Endometrium (tissue), 2 donors: Measurements from ENCODE around the gene JUNB.
"Not testable (repeated sequence)": the region's sequence is repeated elsewhere in the genome, so short reads cannot be mapped to it uniquely, and the experiment has no call there.

Experiments
- FAIRE-seq: peaks from 2 replicates; lab custom pipeline; 2012; peaks lifted over from hg19 to GRCh38; lab: Jason Lieb, UNC
- donor health status: control.
- donor health status: control.

The JUNB gene

DNA sequence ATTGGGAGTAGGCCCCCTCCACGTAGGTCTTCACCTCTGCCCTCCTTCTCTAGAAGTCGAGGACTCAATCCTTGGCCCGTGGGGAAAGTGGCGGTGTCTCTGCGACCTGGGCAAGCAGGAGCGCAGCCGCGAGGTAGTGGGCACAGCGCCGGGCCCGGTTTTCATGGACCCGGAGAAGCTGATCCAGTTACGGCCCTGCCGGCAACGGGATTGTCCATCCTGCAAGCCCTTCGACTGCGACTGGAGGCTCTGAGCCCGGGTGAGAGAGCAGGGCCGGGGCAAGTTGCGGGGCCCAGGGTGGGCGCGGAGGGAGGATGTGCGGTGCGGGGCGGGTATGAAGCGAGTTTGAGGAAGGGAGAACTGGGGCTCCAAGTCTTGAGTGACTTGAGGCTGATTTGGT lies 12.8 kb downstream of the JUNB start:
- FAIRE-seq, result no peak

DNA sequence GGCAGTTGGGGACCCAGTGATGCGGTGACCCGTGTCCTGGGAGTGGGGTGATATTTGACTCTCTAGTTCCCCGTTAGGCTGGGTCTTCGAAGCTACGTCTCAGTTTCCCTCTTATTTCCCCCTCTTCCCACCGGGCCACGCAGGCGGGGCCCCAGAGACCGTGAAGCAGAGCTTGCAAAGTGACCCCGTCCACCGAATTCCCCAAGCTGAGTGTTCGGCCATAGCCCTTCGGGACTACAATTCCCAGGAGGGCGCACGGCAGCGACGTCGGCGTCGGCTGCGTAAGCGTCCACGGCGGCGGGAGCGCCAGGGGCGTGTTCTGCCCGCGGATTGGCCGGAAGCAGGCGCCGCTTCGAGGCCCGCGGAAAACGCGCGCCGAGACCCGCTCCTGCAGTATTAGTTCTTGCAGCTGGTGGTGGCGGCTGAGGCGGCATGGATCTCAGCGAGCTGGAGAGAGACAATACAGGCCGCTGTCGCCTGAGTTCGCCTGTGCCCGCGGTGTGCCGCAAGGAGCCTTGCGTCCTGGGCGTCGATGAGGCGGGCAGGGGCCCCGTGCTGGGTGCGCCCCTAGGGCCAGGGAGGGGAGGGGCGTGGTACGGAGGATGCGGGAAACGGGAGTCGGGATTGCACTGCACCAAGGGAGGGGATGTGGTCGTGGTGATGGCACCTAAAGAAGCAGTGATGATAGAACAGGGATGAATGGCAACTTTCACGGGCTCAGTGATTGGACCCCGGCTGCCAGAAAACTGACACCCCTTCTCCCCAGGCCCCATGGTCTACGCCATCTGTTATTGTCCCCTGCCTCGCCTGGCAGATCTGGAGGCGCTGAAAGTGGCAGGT lies 15.2 kb downstream of the JUNB start, which contains the start of gene RNASEH2A:
Gene RNASEH2A (plus strand): TSS at position 343 of the 840 bp plus-strand sequence. CDS start 90 bp downstream, at position 433.
- no peak for FAIRE-seq

DNA sequence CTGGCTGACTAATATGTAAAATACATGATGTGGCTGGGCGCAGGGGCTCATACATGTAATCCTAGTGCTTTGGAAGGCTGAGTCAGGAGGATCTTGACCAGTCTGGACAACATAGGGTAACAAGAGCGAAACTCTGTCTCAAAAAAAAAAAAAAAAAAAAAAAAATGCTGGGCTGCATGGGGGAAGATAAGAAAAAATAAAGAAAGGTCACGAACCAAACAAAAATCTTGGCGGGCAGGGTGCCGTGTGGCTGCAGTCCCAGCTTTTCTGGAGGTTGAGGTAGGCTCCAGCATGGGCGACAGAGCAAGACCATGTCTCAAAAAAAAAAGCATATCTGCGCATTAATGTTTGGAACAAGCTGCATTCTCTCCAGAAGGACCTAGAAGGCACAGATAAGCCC lies 23.8 kb downstream of the JUNB start:
- FAIRE-seq, result no peak

DNA sequence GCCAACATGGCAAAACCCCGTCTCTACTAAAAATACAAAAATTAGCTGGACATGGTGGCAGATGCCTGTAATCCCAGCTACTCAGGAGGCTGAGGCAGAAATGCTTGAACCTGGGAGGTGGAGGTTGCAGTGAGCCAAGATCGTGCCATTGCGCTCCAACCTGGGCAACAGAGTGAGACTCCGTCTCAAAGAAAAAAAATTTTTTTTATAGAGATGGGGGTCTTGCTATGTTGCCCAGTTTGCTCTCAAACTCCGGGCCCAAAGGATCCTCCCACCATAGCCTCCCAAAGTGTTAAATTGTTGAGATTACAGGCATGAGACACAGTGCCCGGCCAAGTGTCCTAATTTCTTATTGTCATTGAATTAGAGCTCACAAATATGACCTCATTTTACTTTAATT lies 25.9 kb downstream of the JUNB start:
- not testable (repeated sequence) for FAIRE-seq

DNA sequence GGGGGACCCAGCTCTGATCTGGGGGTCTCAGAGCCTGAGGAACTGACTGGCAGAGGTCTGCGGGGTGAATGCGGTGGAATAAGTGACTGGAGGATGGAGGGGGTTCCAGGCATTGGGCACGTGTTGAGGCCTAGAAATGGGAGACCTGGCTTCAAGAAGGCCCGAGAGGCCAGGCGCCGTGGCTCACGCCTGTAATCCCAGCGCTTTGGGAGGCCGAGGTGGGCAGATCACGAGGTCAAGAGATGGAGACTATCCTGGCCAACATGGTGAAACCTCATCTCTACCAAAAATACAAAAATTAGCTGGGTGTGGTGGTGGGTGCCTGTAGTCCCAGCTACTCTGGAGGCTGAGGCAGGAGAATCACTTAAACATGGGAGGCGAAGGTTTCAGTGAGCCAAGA lies 26.5 kb downstream of the JUNB start:
- FAIRE-seq, result not testable (repeated sequence)

DNA sequence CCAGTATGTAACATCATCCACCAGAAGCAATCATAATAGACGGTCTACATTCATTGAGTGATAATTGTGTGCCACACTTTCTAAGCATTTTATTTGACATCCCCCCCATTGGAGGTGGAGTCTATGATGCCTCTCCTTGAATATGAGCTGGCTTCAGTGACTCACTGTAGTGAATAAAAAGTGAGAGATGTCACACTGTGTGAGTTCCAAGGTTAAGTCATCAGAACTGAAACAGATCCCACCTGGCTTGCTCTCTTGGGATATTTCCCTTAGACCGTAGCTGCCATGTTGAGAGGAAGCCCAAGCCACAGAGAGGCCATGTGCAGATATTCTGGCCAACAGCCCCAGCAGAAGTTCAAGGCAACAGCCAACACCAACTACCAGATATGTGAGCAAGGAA lies 30.5 kb downstream of the JUNB start:
- FAIRE-seq, result no peak

DNA sequence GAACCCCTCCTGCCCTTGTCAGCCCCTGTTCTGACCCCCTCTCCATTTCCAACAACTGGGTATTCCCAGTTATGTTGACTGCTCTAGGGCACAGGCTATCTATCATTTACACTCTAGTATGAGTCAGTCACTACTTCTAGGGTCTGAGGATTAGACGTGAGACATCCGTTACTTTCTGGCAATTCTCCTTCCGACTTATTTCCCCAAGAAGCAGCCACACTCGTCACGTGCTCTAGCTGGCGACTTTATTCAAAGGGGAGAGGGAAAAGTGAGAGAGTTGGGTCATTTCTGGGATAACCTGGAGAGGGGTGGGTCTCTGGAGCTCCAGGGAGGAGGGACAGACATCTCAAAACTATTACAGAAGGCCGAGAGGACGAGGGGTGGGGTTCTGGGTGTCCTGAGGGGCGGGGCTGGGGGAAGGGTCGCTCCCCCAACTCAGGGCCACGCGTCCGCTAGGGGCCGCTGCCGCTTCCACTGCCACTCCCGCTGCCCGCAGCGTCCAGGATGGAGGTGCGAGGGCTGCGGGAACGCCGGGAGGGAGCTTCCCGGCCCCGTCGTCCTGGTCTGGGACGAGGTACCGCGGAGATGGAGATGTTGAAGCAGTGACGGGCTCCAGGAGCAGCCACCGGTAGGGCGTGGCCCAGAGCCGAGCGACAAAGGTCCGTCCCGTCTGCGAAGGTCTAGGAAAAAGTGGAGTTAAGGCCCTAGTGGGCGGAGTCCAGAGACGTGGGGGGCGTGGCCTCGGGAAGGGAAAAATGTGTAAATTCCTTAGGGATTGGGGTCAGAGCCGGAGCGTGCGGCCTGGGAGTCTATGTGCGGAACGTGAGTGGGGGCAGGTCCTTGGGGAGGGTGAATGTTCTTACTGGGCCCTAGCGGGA lies 34.2 kb downstream of the JUNB start:
- no peak for FAIRE-seq

DNA sequence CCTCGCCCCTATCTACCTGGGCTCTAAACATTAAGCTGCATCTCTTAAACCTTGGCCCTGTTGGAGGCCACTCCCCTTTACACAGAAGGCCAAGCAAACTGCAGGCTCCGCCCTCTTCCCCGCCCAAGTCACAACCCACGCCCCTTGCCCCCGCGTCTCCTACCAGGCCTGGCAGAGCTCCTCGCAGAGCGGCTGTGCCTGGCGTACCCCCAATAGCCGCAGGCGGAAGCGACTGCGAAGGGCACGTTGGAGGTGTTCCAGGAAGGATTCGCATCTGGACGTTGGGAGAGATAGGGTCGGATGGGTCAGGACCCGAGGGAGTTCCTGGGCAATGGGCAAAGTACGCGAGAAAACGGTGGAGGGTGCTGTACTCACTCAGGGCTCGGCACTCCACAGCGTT lies 37.2 kb downstream of the JUNB start:
- FAIRE-seq, result no peak

DNA sequence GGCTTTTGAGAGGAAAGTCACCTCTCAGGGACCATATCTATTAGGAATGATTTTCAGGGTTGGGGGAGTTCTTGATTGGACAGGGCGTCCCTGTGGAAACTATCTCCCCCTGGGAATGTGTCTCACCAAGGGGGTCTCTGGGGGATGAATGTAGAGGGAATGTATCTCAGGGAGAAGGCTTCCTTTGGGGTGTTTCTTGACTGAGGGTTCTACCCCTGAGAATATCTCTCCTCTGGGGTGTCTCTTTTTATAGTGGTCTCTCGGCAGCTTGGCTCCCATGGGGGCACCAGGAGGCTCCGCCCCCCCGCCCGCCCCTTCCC lies 42.1 kb downstream of the JUNB start:
- no peak for FAIRE-seq

DNA sequence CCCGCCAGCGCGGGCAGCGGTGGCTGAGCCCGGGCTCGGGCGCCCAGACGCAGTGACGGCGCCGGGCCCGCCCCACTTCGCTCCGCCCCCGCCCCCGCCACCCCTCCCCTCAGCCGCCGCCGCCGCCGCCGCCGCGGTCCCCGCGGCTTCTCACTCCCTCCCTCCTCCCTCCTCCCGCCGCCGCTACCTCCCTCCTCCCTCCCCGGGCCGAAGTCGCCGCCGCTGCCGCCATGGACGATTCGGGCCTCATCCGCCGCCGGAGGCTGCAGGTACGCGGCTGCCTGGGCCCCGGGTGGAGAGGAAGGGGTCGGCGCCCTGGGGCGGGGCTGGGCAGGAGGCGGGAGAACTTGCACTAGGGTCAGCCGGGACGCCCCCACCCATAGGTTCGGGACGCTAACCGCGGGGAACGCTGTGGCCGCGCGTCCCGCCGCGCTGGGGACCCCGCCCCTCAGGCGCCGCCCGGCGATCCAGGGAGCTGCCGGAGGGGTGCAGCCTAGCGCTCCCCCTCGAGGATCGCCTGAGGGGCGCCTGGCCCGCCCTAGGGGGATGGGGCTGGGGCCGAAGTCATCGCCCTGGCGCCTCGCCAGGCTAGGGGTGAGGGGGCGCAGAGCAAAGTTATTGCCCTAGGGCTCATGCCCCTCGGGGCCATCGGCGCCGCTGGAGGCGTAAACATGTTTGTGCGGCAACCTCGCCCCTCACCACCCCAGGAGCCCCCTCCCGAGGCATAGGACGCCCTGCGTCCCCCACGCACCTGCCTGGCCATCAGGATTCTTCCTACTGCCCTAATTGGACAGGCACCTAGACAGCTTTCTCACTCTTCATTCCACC lies 42.7 kb downstream of the JUNB start:
- FAIRE-seq, result no peak

DNA sequence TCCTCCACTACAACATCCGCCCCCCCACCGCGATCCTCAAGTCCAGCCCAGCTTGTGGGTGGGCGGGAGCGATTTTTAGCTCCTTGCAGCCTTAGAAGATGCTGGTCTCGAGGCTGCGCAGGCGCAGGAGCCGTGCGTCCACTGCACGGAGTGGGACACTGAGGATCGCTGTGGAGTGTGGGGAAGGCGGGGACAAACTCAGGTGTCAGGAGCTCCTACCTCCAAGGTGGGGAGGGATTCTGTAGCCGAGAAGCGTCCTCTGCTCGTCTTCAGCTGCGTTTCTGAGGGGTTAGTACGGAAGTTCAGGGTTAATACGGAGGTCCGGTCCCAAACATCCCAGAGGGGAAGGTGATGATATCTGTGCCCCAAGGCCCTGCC lies 43.3 kb downstream of the JUNB start, which contains the start of gene RTBDN:
Gene RTBDN (minus strand): TSS at position 14 of the 378 bp plus-strand sequence. CDS start 4,600 bp downstream, outside the sequence.
- no peak for FAIRE-seq

DNA sequence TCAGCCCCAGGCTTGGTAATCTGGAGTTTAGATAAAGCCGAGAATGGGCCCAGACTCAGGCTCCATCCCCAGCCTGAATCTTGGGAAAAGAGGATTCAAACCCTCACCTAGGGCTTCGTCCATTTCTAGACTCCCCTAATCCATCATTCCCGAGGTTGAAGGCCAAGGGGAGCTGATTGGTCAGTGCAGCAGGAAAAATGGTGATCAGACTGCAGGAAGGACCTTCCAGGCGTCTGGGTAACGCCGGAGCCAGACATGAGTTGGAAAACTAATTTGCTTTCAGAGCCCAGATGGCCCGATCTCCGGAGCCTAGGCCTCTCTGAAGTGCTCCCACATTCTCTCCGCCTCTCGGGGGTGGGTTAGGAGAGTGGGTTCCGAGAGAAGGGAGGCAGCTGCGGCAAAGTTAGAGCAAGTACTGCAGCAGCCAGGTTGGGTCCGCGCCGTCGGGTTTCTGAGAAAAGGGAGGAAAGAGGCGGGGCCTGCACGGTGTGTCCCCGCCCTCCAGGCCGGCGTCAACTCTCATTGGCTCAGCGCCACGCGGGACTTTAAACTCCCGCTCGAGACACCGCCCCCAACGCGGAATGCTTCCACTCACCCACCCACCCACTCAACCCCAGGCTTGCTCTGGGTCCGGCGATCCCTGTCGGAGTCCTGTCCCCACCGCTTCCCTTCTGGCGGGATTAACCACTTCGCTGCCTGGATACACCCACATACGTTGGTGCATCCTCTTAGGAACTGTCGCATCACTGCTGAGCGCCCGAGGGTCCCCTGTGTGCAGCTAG lies 43.9 kb downstream of the JUNB start:
- FAIRE-seq, result no peak

DNA sequence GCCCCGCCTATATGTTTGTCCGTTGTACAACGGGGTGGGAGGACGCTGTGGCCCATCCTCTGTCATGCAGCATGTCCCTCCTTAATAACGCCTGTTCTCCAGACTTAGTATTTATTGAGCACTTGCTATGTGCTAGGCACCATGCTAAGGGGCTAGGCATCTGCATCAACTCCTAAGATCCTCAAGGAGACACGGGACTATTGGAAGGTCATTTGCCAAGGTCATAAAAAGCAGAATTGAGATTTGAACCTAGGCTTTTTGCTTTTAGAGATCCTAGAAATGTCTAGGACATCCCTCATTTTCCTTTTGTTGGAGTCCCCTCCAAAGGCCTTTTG lies 45.2 kb downstream of the JUNB start:
- FAIRE-seq, result no peak

DNA sequence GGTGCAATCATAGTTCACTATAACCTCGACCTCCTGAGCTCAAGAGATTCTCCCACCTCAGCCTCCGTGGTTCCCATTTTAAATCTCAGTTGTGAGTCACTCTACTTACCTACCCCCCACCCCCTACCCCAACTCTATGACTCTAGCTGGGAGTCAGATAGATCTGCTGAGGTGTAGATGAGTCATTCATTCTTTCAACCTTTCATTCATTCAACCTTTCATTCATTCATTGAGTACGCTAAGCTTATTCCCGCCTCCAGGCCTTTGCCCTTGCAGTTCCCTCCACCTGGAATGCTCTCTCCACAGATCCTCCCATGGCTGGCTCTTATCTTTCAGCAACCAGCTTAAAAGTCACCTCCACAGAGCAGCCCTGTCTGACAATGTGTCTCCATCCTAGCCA lies 45.9 kb downstream of the JUNB start:
- no peak for FAIRE-seq

DNA sequence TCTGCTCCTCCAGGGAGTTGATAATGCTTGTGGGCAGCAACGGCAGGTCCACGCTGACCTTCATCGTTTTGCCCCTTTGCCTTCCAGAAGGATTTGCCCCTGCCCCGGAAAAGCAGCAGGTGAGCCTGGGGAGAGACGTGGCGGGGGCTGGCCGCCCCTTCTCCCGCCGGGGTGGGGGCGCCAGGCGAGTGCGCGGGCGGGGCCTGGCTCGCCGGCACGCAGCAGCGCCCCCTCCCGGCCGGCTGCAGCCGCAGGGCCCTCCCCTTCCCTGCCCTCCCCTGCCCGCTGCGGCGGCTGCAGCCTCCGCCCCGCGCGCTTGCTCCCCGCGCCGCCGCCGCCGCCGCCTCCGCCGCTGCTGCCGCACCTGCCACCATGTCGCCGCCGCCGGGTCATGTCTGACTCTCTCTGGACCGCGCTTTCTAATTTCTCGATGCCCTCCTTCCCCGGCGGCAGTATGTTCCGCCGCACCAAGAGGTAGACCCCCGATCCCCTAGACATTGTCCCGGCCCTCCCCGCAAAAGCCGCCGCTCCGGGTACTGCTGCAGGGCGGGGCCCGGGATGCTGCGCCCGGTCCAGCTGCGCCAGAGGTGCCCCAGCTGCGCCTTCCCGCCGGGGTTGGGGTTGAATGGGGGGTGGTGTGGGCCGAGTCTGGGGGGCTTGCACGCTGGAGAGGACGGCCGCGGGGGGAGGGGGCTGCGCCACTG lies 47.0 kb downstream of the JUNB start, which contains the start of gene MAST1:
Gene MAST1 (plus strand): TSS at position 334 of the 704 bp plus-strand sequence. CDS start 58 bp downstream, at position 392.
- no peak for FAIRE-seq

DNA sequence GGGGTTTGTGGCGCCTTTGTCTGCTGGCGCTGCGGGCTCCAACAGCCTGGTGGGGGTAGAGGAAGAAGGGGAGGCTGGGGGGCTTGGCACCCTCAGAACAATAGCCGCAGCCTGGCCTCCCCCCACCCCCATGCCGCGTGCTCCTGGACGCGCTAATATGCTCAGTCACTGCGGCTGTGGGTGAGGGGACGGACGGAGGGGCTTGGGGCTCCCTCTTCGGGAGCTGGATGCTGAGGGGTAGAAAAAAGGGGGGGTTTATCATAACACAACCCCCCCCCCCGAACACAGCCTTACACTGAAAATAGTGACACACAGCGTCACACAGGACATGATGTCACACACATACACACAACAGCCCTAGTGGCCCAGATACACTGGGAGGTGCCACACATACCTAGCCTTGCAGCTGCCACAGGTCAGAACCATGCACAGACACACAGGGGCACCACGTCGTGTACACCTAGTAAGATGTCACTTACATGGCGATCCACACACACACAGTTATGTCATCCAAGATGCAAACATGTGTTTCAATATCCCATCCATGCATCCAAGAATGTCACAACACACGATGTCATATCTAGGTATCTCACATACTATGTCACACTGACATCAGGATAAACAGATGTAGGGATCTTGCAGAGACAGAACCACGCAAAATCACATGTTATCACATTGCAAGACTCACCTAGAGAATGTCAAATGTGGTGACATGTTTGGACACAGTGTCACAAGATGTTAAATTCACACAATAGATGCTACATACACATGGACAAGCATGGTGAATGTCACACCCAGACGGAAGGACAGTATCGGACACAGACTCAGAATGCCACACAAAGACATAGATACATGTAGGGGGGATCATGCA lies 47.8 kb downstream of the JUNB start:
- no peak for FAIRE-seq

DNA sequence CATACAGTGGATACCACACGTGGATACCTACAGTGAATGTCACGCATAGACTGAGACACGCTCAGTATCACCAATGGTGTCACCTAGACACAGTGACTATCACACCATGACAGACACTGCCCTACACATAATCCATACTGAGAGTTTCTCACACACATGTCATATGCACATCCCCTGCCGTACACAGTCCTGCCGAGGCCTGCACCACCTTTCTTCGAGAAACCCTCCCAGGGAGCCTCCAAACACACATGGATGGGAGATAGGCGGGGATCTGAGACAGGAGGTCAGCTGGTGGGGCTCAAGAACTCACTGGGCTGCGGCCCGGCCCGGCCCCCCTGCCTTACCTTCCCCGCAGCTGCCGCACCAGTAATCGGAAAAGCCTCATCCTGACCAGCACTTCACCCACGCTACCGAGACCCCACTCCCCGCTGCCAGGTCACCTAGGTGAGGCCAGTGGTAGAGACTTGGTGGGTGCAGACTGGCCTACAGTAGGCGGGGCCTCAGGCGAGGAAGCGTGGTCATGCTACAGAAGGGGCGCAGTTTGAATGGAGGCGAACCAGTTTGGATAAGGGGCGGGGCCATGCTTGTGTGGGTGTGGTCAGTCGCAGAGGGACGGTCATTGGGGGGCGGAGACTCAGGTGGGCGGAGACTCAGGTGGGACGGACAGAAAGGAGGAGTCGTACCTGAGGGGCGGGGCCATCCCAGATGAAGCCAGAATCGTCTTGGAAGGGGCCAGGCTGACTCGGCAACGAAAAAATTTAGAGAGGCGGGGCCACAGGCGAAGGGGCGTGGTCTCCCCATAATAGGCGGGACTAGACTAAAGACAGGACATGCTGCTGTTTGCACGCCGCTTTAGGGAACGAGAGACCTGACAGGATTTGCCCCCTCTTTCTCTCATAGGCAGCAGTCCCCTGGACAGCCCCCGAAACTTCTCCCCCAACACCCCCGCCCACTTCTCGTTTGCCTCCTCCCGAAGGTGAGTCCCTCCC lies 49.1 kb downstream of the JUNB start:
- no peak for FAIRE-seq

DNA sequence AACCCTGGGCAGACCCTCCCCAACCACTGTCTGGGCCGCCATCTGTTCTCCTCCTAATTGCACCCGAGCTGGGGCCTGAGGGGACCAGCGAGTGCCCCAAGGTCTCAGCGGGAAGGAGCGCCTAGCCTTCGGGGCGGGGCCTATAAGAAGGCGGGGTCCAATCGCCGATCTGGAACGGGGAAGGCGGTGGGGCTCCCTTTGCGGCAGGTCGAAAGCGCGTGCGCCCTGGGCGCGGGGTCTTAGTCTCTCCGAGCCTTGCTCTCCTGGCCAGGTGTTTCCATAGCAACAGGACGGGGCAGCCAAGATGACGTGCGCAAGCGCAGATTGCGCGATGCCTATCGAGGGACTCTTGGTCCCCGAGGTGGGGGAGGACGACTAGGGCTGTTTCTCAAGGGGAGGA lies 49.8 kb downstream of the JUNB start:
- FAIRE-seq, result no peak

DNA sequence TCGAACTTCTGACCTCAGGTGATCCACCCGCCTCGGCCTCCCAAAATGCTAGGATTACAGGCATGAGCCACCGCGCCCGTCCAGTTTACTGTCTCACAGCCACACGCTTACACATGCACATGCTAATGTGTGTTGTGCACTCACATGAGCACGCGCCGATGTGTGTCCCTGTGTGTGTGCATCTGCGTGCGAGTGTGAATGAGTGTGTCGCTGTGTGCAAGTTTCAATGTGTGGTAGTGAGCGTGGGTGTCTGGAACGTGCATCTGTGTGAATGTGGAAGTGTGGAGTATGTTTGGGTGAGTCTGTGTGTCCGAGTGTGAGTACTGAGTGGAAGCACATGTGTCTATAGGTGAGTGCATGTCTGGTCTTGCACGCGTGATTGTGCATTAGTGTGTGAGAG lies 51.2 kb downstream of the JUNB start:
- FAIRE-seq, result no peak
